Daoy (cell line): ENCODE measurements around the gene CCDC71L. TPM values are rescaled to one million over a fixed set of nuclear protein-coding genes. Genes with fewer than 3 reads are reported as not detected.
"Not testable (repeated sequence)": the region's sequence is repeated elsewhere in the genome, so short reads cannot be mapped to it uniquely, and the experiment has no call there.

Source experiments
- DNase-seq: peaks from one replicate; pipeline ENCODE4 v3.0.0-alpha.2; 2015; ENCODE audit warnings: low read depth
- total RNA-seq: library from RNA; depleted of rRNA; stranded (reverse); fragments of >200 nt; shearing (Covaris generic); gene quantifications from 2 replicates; pipeline ENCODE4 v1.2.3, GENCODE V29; 2014; rRNA removed

Gene CCDC71L
- total RNA-seq: 29.7 and 40.7 TPM in 2 replicates

DNA sequence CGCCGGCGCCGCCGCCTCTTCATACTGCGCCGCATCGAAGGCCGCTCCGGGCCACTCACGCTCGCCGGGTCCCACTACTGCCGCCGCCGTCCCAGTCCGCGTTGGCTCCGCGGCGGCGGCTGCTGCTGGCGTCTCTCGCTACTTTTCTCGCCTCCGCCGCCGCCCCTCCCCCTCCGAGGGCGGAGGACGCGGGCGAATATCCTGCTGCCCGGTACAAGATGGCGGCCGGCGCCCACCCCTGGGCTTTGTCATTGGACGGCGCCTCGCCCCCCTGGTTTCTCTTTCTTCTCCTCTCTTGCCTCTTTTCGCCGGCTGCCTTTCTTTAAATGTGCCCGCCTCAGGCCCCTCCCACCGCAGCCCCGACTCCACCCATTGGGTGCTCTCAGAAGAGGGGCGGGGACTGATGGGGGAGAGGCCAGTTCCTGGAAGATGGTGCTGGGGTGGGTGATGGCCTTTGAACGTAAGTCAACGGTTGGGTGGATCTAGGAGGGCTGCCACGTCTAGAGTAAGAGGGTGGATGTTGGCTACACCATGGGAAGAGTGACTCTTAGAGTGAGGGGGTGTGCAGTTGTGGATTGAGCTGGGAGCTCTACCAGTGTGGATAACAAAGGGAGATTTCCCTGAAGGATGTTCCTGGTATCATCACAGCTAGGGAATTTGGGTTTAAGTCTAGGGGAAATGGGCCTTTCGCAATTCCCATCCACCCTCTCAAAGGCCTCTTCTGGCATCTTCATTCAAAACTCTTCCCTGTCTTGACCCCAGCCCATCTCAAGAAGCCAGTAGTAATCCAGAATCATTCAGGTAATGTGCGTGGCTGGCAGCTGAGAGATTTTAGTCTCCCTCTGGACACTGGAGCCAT is at the start of gene CCDC71L:
Gene CCDC71L, minus strand, starts transcription at position 297 of the 859 bp plus-strand sequence. Its CDS starts 262 bp downstream, at position 35.
- DNase-seq: peak; percentile 98

DNA sequence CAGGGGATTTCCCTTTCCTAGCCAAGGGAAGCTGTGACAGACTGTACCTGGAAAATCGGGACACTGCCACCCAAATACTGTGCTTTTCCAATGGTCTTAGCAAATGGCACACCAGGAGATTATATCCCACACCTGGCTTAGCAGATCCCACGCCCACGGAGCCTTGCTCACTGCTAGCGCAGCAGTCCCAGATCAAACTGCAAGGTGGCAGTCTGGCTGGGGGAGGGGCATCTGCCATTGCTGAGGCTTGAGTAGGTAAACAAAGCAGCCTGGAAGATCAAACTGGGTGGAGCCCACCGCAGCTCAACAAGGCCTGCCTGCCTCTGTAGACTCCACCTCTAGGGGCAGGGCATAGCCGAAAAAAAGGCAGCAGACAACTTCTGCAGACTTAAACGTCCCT is 48.6 kb upstream of the CCDC71L start:
- not testable (repeated sequence) for DNase-seq

DNA sequence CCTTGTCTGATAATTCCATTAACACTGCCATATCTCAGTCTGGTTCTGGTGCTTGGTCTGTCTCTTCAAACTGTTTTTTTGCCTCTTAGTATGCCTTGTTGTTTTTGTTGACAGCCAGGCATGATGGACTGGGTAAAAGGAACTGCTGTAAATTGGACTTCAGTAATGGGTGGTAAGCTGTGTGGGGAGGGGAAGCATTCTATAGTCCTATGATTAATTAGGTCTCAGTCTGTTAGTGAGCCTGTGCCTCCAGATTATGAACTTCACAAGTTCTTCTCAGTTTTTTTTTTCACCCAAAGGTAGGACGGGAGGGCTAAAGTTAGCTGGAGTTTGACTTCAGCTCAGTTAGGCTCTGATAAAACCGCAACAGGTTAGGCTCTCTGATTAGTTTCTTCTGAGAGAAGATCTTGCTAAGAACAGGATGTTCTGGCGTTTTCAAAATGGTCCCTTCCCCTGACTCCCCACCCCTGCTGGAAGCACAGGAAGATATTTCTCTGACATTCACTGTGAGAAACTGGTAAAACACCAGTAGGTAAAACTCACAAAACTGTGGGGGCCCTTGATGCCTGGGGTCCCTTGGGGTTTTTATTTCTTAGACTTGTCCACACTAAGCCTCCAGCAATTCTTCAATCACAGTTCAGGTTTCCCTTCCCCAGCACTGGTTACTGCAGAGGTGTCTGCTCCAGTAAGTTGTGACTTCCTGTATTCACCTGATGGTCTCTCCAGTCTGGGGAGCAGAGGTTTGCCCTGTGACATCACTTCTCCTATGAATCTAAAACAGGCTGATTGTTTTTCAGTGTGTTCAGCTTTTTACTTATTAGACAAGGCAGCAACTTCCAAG is 43.3 kb upstream of the CCDC71L start:
- DNase-seq: no peak

DNA sequence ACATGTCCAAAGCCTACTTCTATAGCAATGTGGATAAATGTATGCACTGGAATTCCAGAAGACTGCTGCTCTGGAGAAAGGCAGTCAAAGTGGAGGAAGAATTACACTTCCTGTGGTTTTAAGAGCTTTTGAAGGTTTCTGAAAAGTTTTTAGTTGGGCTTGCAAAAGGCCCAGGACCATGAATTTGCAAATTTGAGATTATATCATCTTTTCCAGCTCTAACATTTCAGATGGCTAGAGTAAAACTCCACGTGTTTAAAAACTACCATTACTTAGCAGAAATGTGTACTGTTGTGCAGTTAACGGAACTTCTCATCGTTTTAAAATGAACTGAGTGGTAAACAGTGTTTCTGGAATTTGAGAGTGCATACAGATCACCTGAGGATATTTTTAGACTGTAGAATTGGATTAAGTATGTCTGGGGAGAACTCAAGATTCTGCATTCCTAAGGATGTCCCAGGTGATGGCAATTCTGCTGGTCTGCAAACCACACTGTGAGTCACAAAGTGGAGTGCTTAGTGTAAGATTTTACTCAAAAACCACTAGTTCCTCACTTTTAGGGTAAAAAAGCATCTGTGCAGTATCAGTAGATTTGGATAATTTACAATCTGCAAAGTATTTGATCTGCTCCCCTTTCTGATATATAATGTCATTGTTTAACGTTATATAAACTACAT is 32.9 kb upstream of the CCDC71L start:
- DNase-seq: no peak

DNA sequence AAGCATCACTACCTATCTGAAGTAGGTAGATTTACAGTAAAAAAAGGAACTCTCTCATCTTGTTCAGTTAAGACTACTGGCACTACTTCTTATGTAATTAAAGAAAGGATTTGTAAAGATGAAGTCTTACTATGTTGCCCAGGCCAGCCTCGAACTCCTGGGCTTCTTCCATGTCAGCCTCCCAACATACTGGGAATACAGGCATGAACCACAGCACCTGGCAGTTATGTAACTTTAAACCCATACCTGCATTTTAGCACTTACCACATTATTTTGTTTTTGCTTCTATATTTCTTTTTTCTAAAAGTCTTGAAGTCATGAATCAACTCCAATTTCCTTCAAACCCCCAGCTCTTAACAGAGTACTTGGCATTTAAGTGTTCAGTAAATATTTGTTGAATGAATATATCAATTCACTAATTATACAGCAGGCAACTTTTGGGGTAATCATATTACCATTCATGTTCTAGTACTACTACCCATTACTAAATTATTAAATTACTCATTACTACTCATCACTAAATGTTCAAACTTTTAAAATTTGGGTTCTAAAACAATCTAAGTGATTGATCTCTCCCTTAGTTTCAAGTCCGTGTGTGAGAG is 31.6 kb upstream of the CCDC71L start:
- DNase-seq: no peak

DNA sequence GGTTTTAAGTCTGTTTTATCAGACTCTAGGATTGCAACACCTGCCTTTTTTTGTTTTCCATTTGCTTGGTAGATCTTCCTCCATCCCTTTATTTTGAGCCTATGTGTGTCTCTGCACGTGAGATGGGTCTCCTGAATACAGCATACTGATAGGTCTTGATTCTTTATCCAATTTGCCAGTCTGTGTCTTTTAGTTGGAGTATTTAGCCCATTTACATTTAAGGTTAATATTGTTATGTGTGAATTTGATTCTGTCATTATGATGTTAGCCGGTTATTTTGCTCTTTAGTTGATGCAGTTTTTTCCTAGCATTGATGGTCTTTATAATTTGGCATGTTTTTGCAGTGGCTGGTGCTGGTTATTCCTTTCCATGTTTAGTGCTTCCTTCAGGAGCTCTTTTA is 27.2 kb upstream of the CCDC71L start:
- not testable (repeated sequence) for DNase-seq

DNA sequence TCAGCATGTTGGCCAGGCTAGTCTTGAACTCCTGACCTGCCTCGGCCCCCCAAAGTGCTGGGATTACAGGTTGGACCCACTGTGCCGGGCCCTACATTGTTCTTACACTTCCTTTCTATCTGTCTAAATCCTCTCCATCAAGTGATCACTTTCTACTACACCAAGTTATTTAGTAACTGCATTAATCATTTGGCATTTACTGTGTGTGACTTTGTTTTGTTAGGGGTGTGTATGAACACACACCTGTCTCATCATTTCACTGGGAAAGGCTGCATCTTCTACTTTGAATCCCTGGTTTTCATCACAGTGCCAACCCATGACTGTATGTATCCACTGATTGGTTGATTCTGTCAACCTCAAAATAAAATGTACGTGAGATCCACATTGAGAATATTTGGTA is 23.0 kb upstream of the CCDC71L start:
- DNase-seq: no peak

DNA sequence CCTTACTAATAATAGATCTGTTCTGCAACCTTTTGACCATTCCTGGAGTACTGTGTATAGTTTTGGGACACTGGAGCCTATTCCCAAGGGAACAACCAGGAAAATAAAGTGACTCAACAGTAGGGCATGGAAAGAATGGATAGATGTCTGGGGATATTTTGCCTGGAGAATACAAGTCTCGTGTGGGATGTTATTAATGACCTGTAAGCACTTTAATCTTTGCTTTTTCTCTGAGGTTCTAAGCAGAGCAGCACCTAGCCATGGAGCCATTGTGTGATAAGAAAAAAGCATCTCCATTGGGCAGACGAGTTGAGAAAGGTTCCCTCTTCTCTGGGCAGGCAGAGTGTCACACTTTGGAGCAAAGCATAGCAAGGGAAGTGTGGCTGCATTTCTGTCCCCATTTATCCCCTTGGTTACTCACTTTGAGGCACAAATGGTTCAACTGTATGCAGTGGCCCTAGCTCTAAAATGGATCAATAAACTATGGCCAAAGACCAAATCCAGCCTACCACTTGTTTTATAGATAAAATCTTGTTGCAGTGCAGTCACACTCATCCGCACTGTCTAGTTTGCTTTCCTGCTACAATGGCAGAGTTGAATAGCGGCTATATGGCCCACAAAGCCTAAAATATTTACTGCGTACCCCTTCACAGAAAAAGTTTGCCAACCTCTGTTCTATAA is 21.0 kb upstream of the CCDC71L start:
- peak; percentile 48 for DNase-seq

DNA sequence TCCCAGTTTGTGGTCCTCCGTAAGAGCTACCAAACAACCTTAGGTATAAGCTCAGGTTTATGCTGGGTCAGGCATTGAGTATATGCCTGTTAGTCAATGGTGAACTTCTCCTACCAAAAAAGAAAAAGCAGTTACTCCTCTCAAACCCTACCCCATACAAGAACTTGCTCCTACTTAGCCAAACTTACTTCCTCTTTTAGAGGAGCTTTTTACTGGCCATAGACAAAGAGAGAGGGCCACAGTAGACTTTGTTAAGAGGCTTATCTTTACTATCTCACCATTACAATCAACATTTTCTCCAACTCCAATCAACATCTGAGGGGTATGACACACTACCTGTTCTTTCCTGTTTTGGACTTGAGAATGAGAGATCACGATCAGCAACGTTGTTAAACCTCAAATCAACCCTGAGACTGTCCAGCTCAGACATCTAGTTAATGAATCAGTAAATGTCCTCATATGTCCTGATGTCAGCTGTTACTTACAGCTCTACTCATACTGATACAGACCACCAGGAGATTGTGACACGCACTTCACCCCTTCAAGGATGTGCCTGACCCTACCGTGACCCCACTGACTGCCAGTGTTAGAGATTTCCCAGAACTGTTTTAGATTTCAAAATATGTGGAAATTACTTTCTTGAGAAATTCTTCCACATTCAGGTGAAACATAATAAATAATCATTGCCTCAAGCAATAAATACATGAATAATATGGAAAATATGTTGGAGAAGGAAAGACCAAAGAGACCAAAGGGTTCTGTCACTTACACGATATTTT is 18.4 kb upstream of the CCDC71L start:
- peak; percentile 36 for DNase-seq

DNA sequence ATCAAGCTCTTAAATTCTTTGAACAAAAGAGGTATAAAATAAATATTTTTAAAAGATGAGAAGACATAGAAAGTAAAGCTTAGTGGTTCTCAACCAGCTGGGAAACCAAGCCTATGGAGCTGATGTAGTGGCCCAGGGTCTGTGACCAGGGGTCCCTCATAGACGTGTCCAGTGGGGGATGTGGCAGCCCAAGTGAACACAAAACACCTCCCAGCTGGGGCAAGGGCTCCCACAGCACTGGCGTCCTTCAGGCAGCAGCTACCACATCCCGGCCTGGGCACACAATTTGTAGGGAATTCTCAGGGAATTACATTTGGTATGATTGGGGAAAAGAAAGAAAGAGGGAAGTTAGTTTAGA is 17.8 kb upstream of the CCDC71L start:
- DNase-seq: no peak

DNA sequence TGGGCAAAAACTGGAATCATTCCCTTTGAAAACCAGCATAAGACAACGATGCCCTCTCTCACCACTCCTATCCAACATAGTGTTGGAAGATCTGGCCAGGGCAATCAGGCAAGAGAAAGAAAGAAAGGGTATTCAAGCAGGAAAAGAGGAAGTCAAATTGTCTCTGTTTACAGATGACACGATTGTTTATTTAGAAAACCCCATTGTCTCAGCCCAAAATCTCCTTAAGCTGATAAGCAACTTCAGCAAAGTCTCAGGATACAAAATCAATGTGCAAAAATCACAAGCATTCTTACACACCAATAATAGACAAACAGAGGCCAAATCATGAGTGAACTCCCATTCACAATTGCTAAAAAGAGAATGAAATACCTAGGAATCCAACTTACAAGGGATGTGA is 15.5 kb upstream of the CCDC71L start:
- DNase-seq: not testable (repeated sequence)

DNA sequence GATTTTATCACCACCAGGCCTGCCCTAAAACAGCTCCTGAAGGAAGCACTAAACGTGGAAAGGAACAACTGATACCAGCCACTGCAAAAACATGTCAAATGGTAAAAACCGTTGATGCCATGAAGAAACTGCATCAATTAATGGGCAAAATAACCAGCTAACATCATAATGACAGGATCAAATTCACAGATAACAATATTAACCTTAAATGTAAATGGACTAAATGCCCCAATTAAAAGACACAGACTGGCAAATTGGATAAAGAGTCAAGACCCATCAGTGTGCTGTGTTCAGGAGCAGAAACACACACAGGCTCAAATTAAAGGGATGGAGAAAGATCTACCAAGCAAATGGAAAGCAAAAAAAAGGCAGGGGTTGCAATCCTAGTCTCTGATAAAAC is 12.7 kb upstream of the CCDC71L start:
- DNase-seq: not testable (repeated sequence)

DNA sequence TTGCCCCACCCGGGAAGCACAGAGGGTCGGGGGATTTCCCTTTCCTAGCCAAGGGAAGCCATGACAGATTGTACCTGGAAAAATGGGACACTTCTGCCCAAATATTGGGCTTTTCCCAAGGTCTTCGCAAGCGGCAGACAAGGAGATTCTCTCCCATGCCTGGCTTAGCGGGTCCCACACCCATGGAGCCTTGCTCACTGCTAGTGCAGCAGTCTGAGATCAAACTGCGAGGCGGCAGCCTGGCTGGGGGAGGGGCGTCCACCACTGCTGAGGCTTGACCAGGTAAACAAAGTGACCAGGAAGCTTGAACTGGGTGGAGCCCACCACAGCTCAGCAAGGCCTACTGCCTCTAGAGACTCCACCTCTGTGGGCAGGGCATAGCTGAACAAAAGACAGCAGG is 11.0 kb upstream of the CCDC71L start:
- not testable (repeated sequence) for DNase-seq

DNA sequence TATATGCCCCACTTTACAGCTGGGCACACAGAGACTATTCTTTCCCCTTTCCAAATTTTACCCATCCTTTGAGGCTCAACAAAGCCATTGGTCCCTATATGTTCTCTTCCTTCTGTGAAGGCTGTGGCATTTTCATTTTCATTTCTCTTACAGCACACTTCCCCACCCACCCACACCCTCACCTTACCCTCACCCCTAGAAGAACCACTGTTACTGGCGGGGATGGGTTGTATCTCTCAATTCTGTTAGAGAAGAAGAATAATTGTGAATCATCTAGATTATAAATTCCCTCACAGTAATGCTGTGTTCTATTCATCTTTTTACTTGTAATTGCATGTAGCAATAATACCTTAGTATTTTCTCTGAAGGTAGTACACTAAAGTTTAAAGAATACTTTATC is 10.2 kb upstream of the CCDC71L start:
- no peak for DNase-seq

DNA sequence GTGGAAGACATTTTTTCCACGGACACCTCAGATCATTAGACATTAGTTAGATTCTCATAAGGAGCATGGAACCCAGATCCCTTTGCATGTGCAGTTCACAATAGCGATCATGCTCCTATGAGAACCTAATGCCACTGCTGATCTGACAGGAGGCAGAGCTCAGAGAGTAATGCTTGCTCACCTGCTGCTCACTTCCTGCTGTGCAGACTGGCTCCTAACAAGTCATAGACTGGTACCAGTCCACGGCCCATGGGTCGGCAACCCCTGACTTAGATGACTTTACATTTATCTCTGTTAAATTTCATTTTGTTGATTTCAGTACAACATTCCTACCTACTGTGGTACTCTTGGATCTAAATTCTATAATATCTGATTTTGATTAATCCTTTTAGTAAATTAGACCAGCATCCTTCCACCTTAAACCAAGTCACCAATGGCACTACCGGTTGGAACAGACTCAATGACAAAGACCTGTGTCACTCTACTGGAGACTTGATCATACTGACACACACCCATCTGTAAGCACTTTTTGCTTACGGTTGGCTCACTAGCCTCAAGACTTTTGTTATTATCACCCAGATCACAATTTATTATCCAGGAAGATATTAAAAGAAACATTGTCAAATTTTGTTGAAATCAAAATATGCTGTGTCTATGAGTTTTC is 8.0 kb upstream of the CCDC71L start:
- no peak for DNase-seq

DNA sequence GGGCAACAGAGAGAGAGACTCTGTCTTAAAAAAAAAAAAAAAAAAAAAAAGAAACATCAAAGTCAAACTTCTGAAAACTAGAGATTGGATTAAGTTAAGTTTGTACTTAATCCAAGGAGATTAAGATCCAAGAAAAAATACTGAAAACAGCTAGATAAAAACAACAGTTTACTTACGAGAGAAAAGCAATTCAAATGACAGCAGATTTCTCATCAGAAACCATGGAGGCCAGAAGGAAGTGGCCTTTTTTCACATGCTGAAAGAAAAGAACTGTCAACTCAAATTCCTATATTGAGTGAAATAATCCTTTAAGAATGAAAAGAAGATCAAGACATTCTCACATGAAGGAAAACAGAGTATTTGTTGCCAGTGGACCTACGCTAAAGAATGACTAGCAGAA is 5.4 kb upstream of the CCDC71L start:
- DNase-seq: no peak

DNA sequence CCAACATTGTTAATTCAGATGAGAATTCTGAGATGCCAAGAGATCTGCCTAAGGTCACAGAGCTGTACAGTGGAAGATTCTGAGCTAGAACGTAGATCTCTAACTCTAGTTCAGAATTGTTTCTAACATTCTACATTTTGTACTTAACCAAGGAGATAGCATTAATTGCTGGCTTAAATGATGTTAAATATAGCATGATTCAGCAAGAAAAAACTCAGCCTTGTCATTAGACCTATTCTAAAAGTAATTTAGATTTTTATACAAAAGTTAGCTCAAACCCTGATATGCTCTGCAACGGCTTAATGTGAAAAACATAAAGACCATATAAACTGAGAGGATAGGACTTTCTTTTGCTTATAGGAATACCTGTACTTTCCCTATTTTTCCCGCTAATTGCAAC is 3.4 kb upstream of the CCDC71L start:
- no peak for DNase-seq

DNA sequence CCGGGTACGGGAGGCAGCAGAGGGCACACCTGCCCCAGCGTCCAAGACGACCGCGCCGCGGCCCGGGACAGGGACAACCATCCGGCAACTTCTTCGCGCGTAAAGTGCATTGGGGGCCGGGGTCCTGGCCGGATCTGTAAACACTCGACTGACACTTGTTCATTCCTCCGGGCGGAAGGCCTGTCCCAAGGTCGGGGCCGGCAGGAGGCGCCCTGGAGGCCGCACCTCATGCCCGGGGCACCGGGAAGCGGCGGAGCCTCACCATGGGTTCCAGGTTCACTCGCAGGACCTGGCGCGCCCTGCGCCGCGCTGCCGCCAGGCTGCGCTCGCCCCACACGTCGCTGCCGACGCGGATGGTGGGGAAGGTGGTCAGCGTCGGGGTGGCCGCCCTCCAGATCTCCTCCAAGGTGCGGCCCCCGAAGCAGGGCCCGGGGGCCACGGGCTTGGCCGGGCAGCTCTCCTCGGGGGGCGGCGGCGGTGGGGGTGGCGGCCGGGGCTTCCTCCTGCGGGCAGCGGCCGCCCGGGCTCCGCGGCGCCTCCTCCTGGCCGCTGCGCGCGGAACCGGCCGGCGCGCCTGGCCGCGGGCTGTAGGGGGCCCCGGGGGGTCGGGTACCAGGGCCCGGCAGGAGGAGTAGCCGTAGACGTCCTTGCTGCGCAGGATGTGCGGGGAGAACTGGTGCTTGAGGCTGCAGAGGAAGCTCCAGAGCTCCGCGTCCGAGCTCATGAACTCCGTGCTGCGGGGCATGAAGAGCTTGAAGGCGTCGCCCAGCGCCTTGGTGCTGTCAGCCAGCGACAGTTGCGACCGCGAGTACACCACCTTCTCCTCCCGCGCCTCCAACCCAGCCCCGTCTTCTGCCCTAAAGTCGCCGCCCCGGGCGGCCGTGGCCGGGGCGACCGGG is 746 bp downstream of the CCDC71L start:
- peak; percentile 94 for DNase-seq
